CD4-positive, CD25-positive, alpha-beta regulatory T cell (primary cell): ENCODE results near the gene RBM10. TPM values are rescaled to one million over a fixed set of nuclear protein-coding genes. Genes with fewer than 3 reads are reported as not detected.

ENCODE experiments used
- ATAC-seq, 2 donors: fragments of 150-1000 bp; cut with Tn5 transposase; one replicate each; pipeline ENCODE4 v1.10.0; 2021; ENCODE audit warnings: low read depth in 2 of 2, moderate number of reproducible peaks in 2 of 2, moderate library complexity in 1 of 2
- DNase-seq, 3 donors: peaks; one replicate each; pipeline versions ENCODE4 v3.0.0 to v3.0.0-alpha.2; 2012 to 2022; ENCODE audit warnings: mixed read lengths in 1 of 3
- H3K27ac ChIP-seq: one replicate; pipeline ENCODE4 v1.7.0; 2013; ENCODE audit warnings: mild to moderate bottlenecking, low read length; ENCODE audit not compliant: insufficient read depth, poor library complexity, severe bottlenecking
- H3K27me3 ChIP-seq: one replicate; pipeline ENCODE4 v1.7.0; 2013; ENCODE audit warnings: low read length; ENCODE audit not compliant: control insufficient read depth, insufficient read depth
- H3K36me3 ChIP-seq: one replicate; pipeline ENCODE4 v1.7.0; 2013; ENCODE audit warnings: mild to moderate bottlenecking, low read length, moderate library complexity; ENCODE audit not compliant: control insufficient read depth, insufficient read depth
- H3K4me1 ChIP-seq: 2 replicates; pipeline ENCODE4 v1.7.0; 2013; ENCODE audit warnings: mild to moderate bottlenecking, low read length; ENCODE audit not compliant: insufficient read depth, control insufficient read depth, poor library complexity, severe bottlenecking
- H3K4me3 ChIP-seq: one replicate; pipeline ENCODE4 v1.7.0; 2013; ENCODE audit warnings: low read depth, mild to moderate bottlenecking, low read length, moderate library complexity
- H3K9me3 ChIP-seq, 2 experiments: 1 replicate in 1 of 2; 2 replicates in 1 of 2; pipeline ENCODE4 v1.7.0; 2013; ENCODE audit warnings: low read length in 2 of 2, mild to moderate bottlenecking in 1 of 2, moderate library complexity in 1 of 2; ENCODE audit not compliant: control insufficient read depth in 2 of 2
- H3K27ac Mint-ChIP-seq, 3 donors: one replicate each; pipeline ENCODE4 v1.8.0; 2020 to 2022; ENCODE audit warnings: mild to moderate bottlenecking in 3 of 3, mixed read lengths in 3 of 3, moderate library complexity in 2 of 3
- H3K27me3 Mint-ChIP-seq: one replicate; pipeline ENCODE4 v1.8.0; 2022; ENCODE audit warnings: mild to moderate bottlenecking, mixed read lengths
- H3K36me3 Mint-ChIP-seq: one replicate; pipeline ENCODE4 v1.8.0; 2020; ENCODE audit warnings: mixed read lengths
- H3K4me1 Mint-ChIP-seq, 4 donors: one replicate each; pipeline ENCODE4 v1.8.0; 2020 to 2022; ENCODE audit warnings: mixed read lengths in 4 of 4, mild to moderate bottlenecking in 1 of 4
- H3K4me3 Mint-ChIP-seq, 4 donors: one replicate each; pipeline ENCODE4 v1.8.0; 2020 to 2022; ENCODE audit warnings: mild to moderate bottlenecking in 4 of 4, mixed read lengths in 4 of 4, moderate library complexity in 3 of 4
- H3K9me3 Mint-ChIP-seq, 7 donors: one replicate each; pipeline ENCODE4 v1.8.0; 2020 to 2022; ENCODE audit warnings: mixed read lengths in 7 of 7, mild to moderate bottlenecking in 3 of 7, moderate library complexity in 2 of 7
- polyA plus RNA-seq, 4 donors: library from polyadenylated mRNA; unstranded; fragments of 300-500 nt; fragmentation: Illumina TruSeq; gene quantifications; one replicate each; pipeline ENCODE4 v1.2.3, GENCODE V29; 2021
- total RNA-seq: library from RNA; stranded (reverse); gene quantifications from one replicate; pipeline ENCODE4 v1.2.3, GENCODE V29; 2022

RBM10 gene
- total and polyA plus RNA-seq, 5 donors from 2014 or later: 17.9 to 37.6 (median 22.5) TPM

- peaks cover 10% of the 10 kb centered on the region for H3K36me3 Mint-ChIP-seq
- peaks cover 71% of the 10 kb centered on the region for H3K36me3 ChIP-seq
- H3K4me3 ChIP-seq: no peak overlapping the region
- H3K9me3 Mint-ChIP-seq: peaks cover 0 to 1% (median 0%) of the 10 kb centered on the region in 7 donors
- ATAC-seq (no peak), DNase-seq (no peak)
- no peak overlapping the region for H3K27ac Mint-ChIP-seq
- H3K9me3 ChIP-seq: no peaks in the 10 kb centered on the region
- peaks cover 0 to 3% (median 0%) of the 10 kb centered on the region in 4 donors for H3K4me1 Mint-ChIP-seq
- H3K4me3 Mint-ChIP-seq: no peak overlapping the region
- H3K27me3 ChIP-seq: no peaks in the 10 kb centered on the region
- no peaks in the 10 kb centered on the region for H3K4me1 ChIP-seq
- no peaks in the 10 kb centered on the region for H3K27me3 Mint-ChIP-seq
- H3K27ac ChIP-seq: no peak overlapping the region
Observed at GRCh38 chrX:47174846-47175587, 30.0 kb downstream of the RBM10 start.

GRCh38 chrX:47175588-47175980, 30.6 kb downstream of the RBM10 start:
- no peaks in the 10 kb centered on the region for H3K9me3 ChIP-seq
- no peaks in the 10 kb centered on the region for H3K27me3 Mint-ChIP-seq
- no peak overlapping the region for H3K4me3 Mint-ChIP-seq
- no peaks in the 10 kb centered on the region for H3K4me1 ChIP-seq
- no peak overlapping the region for H3K27ac ChIP-seq
- ATAC-seq (no peak), DNase-seq (no peak)
- no peak overlapping the region for H3K27ac Mint-ChIP-seq
- no peaks in the 10 kb centered on the region for H3K27me3 ChIP-seq
- peaks cover 10% of the 10 kb centered on the region for H3K36me3 Mint-ChIP-seq
- H3K9me3 Mint-ChIP-seq: peaks cover 0 to 1% (median 0%) of the 10 kb centered on the region in 7 donors
- H3K36me3 ChIP-seq: peaks cover 68% of the 10 kb centered on the region
- peaks cover 0 to 3% (median 0%) of the 10 kb centered on the region in 4 donors for H3K4me1 Mint-ChIP-seq
- H3K4me3 ChIP-seq: no peak overlapping the region

- no peak overlapping the region for H3K27ac Mint-ChIP-seq
- H3K4me3 Mint-ChIP-seq: no peak overlapping the region
- H3K4me1 Mint-ChIP-seq: peaks cover 0 to 3% (median 0%) of the 10 kb centered on the region in 4 donors
- H3K4me3 ChIP-seq: no peak overlapping the region
- DNase-seq: no peak
- no peaks in the 10 kb centered on the region for H3K27me3 Mint-ChIP-seq
- no peak for ATAC-seq
- peaks cover 10% of the 10 kb centered on the region for H3K36me3 Mint-ChIP-seq
- H3K27me3 ChIP-seq: no peaks in the 10 kb centered on the region
- no peak overlapping the region for H3K27ac ChIP-seq
- peaks cover 67% of the 10 kb centered on the region for H3K36me3 ChIP-seq
- peaks cover 0 to 1% (median 0%) of the 10 kb centered on the region in 7 donors for H3K9me3 Mint-ChIP-seq
- H3K9me3 ChIP-seq: no peaks in the 10 kb centered on the region
- no peaks in the 10 kb centered on the region for H3K4me1 ChIP-seq
Observed at GRCh38 chrX:47176101-47176740, 31.2 kb downstream of the RBM10 start.

GRCh38 chrX:47177079-47177478, 32.1 kb downstream of the RBM10 start:
- no peak overlapping the region for H3K4me3 Mint-ChIP-seq
- H3K9me3 ChIP-seq: no peaks in the 10 kb centered on the region
- no peak overlapping the region for H3K27ac Mint-ChIP-seq
- no peaks in the 10 kb centered on the region for H3K4me1 ChIP-seq
- peaks cover 10% of the 10 kb centered on the region for H3K36me3 Mint-ChIP-seq
- H3K27me3 Mint-ChIP-seq: no peaks in the 10 kb centered on the region
- H3K27me3 ChIP-seq: no peaks in the 10 kb centered on the region
- no peak overlapping the region for H3K27ac ChIP-seq
- H3K4me1 Mint-ChIP-seq: no peaks in the 10 kb centered on the region
- H3K36me3 ChIP-seq: peaks cover 70% of the 10 kb centered on the region
- no peak for DNase-seq
- H3K4me3 ChIP-seq: no peak overlapping the region
- no peak for ATAC-seq
- H3K9me3 Mint-ChIP-seq: peaks cover 0 to 1% (median 0%) of the 10 kb centered on the region in 7 donors

GRCh38 chrX:47178337-47178736, 33.3 kb downstream of the RBM10 start:
- Mint-ChIP-seq H3K27ac (no peak overlapping the region), H3K27me3 (no peaks in the 10 kb centered on the region), H3K9me3 (peaks cover 0 to 1% (median 0%) of the 10 kb centered on the region in 7 donors), H3K36me3 (peaks cover 10% of the 10 kb centered on the region), H3K4me3 (no peak overlapping the region), H3K4me1 (no peaks in the 10 kb centered on the region)
- Histone ChIP-seq H3K4me3 (no peak overlapping the region), H3K27me3 (no peaks in the 10 kb centered on the region), H3K9me3 (no peaks in the 10 kb centered on the region), H3K36me3 (peaks cover 67% of the 10 kb centered on the region), H3K4me1 (no peaks in the 10 kb centered on the region), H3K27ac (no peak overlapping the region)
- ATAC-seq (no peak), DNase-seq (no peak)

- H3K27ac Mint-ChIP-seq: no peak overlapping the region
- peaks cover 0 to 1% (median 0%) of the 10 kb centered on the region in 7 donors for H3K9me3 Mint-ChIP-seq
- no peaks in the 10 kb centered on the region for H3K4me1 Mint-ChIP-seq
Observed at GRCh38 chrX:47179221-47179927, 34.4 kb downstream of the RBM10 start.

GRCh38 chrX:47179928-47180255, 34.9 kb downstream of the RBM10 start:
- no peak for ATAC-seq
- no peaks in the 10 kb centered on the region for H3K4me1 ChIP-seq
- Mint-ChIP-seq H3K4me1 (no peaks in the 10 kb centered on the region), H3K4me3 (no peak overlapping the region), H3K36me3 (peaks cover 10% of the 10 kb centered on the region), H3K27ac (no peak overlapping the region), H3K27me3 (no peaks in the 10 kb centered on the region), H3K9me3 (peaks cover 0 to 1% (median 0%) of the 10 kb centered on the region in 7 donors)
- no peaks in the 10 kb centered on the region for H3K9me3 ChIP-seq
- no peak for DNase-seq
- H3K36me3 ChIP-seq: peaks cover 59% of the 10 kb centered on the region
- H3K27ac ChIP-seq: no peak overlapping the region
- no peaks in the 10 kb centered on the region for H3K27me3 ChIP-seq
- H3K4me3 ChIP-seq: no peak overlapping the region

More at GRCh38 chrX:47179221-47179927, 34.4 kb downstream of the RBM10 start:
- ATAC-seq (no peak), DNase-seq (no peak)
- Mint-ChIP-seq H3K4me3 (no peak overlapping the region), H3K27me3 (no peaks in the 10 kb centered on the region), H3K36me3 (peaks cover 10% of the 10 kb centered on the region)
- no peaks in the 10 kb centered on the region for H3K4me1 ChIP-seq
- H3K9me3 ChIP-seq: no peaks in the 10 kb centered on the region
- H3K36me3 ChIP-seq: peaks cover 59% of the 10 kb centered on the region
- H3K4me3 ChIP-seq: no peak overlapping the region
- no peaks in the 10 kb centered on the region for H3K27me3 ChIP-seq
- H3K27ac ChIP-seq: no peak overlapping the region
